HCT116 (cell line): ENCODE measurements around the gene SLC25A12. TPM values are rescaled to one million over a fixed set of nuclear protein-coding genes. Genes with fewer than 3 reads are reported as not detected.

Experiments used
- ATAC-seq: fragments of 200-7000 bp; cut with Tn5 transposase; 2 replicates; pipeline ENCODE4 v1.9.1; 2020; ENCODE audit warnings: mild to moderate bottlenecking, moderate library complexity
- BruUV-seq: library from RNA; stranded (reverse); fragments of 400-500 nt; replicated peaks from 2 replicates; lab custom pipeline; 2021; lab: Mats Ljungman, UMichigan
- CTCF ChIA-PET: fragments of 300-600 bp; sonication (Branson Sonifier 250); formaldehyde crosslinking; loops from one replicate; lab custom pipeline; 2021; ENCODE audit warnings: antibody characterized with exemption; lab: Charles Lee
- POLR2A ChIA-PET: fragments of 300-600, 350-600 bp; sonication (Branson Sonifier 250); formaldehyde crosslinking; loops from one replicate; lab custom pipeline; 2021; ENCODE audit warnings: antibody characterized with exemption; lab: Charles Lee
- RAD21 ChIA-PET, 2 experiments: fragments of 300-600 bp; sonication (Branson Sonifier 250); formaldehyde crosslinking; loops; one replicate each; lab custom pipeline; 2023; ENCODE audit warnings: low total read pairs in 2 of 2; ENCODE audit not compliant: uncharacterized antibody in 2 of 2, unreplicated experiment in 2 of 2, low non-redundant PET in 1 of 2; lab: Charles Lee
- DNase-seq: peaks from one replicate; pipeline ENCODE4 v3.0.0-alpha.2; 2010; ENCODE audit warnings: low read depth, low spot score
- H2AFZ ChIP-seq: fragments of 200-600 bp; shearing (Covaris generic), sonication (generic); 2 replicates; pipeline ENCODE4 v1.6.1; 2017; ENCODE audit warnings: low read depth, mixed run types, mixed read lengths, antibody characterized with exemption, low read length; ENCODE audit not compliant: poor library complexity, severe bottlenecking
- H3K27ac ChIP-seq: 2 replicates; pipeline ENCODE4 v1.5.1; 2012; ENCODE audit warnings: low read depth, low read length
- H3K27me3 ChIP-seq: fragments of 200-600 bp; sonication (generic); 2 replicates; pipeline ENCODE4 v1.6.1; 2016; ENCODE audit warnings: mixed run types, low read length, mixed read lengths; ENCODE audit not compliant: insufficient read depth
- H3K36me3 ChIP-seq, 2 experiments: fragments of 200-500 bp in 1 of 2; fragments of 200-600 bp in 1 of 2; sonication (Bioruptor generic) in 1 of 2; sonication (generic) in 1 of 2; 2 replicates each; pipeline versions ENCODE4 v1.5.1 to v1.6.1; 2014 to 2016; ENCODE audit warnings: low read length in 2 of 2, inconsistent platforms in 1 of 2, mixed read lengths in 1 of 2, mixed run types in 1 of 2; ENCODE audit not compliant: insufficient read depth in 2 of 2, control insufficient read depth in 1 of 2
- H3K4me1 ChIP-seq, 2 experiments: fragments of 200-600 bp in 1 of 2; sonication (generic) in 1 of 2; 2 replicates each; pipeline versions ENCODE4 v1.5.1 to v1.6.1; 2012 to 2017; ENCODE audit warnings: low read length in 2 of 2, inconsistent platforms in 1 of 2, mild to moderate bottlenecking in 1 of 2, mixed read lengths in 1 of 2, mixed run types in 1 of 2, moderate library complexity in 1 of 2; ENCODE audit not compliant: insufficient read depth in 2 of 2, control insufficient read depth in 1 of 2
- H3K4me2 ChIP-seq: fragments of 200-600 bp; sonication (generic); 2 replicates; pipeline ENCODE4 v1.6.1; 2017; ENCODE audit warnings: mixed run types, low read length, mixed read lengths
- H3K4me3 ChIP-seq, 2 experiments: fragments of 200-600 bp in 1 of 2; sonication (generic) in 1 of 2; replicated peaks in 1 of 2; 2 replicates each; pipeline ENCODE4 v1.5.1; 2011 to 2016; ENCODE audit warnings: low read length in 2 of 2, control low read depth in 1 of 2, low read depth in 1 of 2, mild to moderate bottlenecking in 1 of 2, mixed read lengths in 1 of 2, mixed run types in 1 of 2
- H3K79me2 ChIP-seq: fragments of 200-600 bp; sonication (generic); 2 replicates; pipeline ENCODE4 v1.6.1; 2017; ENCODE audit warnings: mild to moderate bottlenecking, mixed run types, low read length, moderate library complexity, mixed read lengths; ENCODE audit not compliant: insufficient read depth
- H3K9ac ChIP-seq: fragments of 200-600 bp; sonication (generic); 2 replicates; pipeline ENCODE4 v1.6.1; 2016; ENCODE audit warnings: low read length, mixed read lengths
- H3K9me2 ChIP-seq: fragments of 200-600 bp; sonication (generic), shearing (Covaris generic); 2 replicates; pipeline ENCODE4 v1.6.1; 2017; ENCODE audit warnings: mixed run types, mild to moderate bottlenecking, moderate library complexity; ENCODE audit not compliant: insufficient read depth
- H3K9me3 ChIP-seq, 2 experiments: fragments of 200-500 bp in 1 of 2; fragments of 200-600 bp in 1 of 2; sonication (Bioruptor generic) in 1 of 2; sonication (generic) in 1 of 2; 2 replicates each; pipeline ENCODE4 v1.6.1; 2014 to 2017; ENCODE audit warnings: low read length in 2 of 2, mixed read lengths in 2 of 2, inconsistent platforms in 1 of 2, low read depth in 1 of 2, mild to moderate bottlenecking in 1 of 2, mixed run types in 1 of 2, moderate library complexity in 1 of 2; ENCODE audit not compliant: control insufficient read depth in 1 of 2, insufficient read depth in 1 of 2
- H4K20me1 ChIP-seq: fragments of 200-600 bp; sonication (generic), shearing (Covaris generic); 2 replicates; pipeline ENCODE4 v1.6.1; 2017; ENCODE audit warnings: mixed run types, mild to moderate bottlenecking, moderate library complexity; ENCODE audit not compliant: insufficient read depth
- ATF3 ChIP-seq: IDR thresholded peaks from 2 replicates; pipeline ENCODE4 v1.6.1; 2012
- CEBPB ChIP-seq: IDR thresholded peaks from 2 replicates; pipeline ENCODE4 v1.6.1; 2012; ENCODE audit warnings: low read depth
- EGR1 ChIP-seq: IDR thresholded peaks from 2 replicates; pipeline ENCODE4 v1.6.1; 2012; ENCODE audit warnings: low read depth
- ELF1 ChIP-seq: IDR thresholded peaks from 2 replicates; pipeline ENCODE4 v1.6.1; 2012; ENCODE audit warnings: low read depth, borderline replicate concordance
- EZH2 ChIP-seq: fragments of 200-600 bp; sonication (generic); IDR thresholded peaks from 2 replicates; pipeline ENCODE4 v1.6.1; 2017; ENCODE audit warnings: antibody characterized with exemption, mixed run types
- MAX ChIP-seq: IDR thresholded peaks from 2 replicates; pipeline ENCODE4 v1.6.1; 2012
- POLR2A ChIP-seq: IDR thresholded peaks from 2 replicates; pipeline ENCODE4 v1.7.0; 2011; ENCODE audit warnings: borderline replicate concordance; ENCODE audit not compliant: insufficient read depth, insufficient read length; ENCODE audit errors: extremely low read depth
- RAD21 ChIP-seq: IDR thresholded peaks from 2 replicates; pipeline ENCODE4 v1.6.1; 2012; ENCODE audit warnings: low read depth, mild to moderate bottlenecking
- REST ChIP-seq: IDR thresholded peaks from 2 replicates; pipeline ENCODE4 v1.6.1; 2012; ENCODE audit warnings: low read depth
- SIN3A ChIP-seq: IDR thresholded peaks from 2 replicates; pipeline ENCODE4 v1.6.1; 2012; ENCODE audit warnings: low read depth
- TCF7L2 ChIP-seq: IDR thresholded peaks from 2 replicates; pipeline ENCODE4 v1.7.0; 2011; ENCODE audit warnings: borderline replicate concordance, inconsistent platforms; ENCODE audit not compliant: insufficient read depth, insufficient read length; ENCODE audit errors: extremely low read depth
- ZBTB33 ChIP-seq: IDR thresholded peaks from 2 replicates; pipeline ENCODE4 v1.6.1; 2011; ENCODE audit warnings: mild to moderate bottlenecking, low read length, moderate library complexity; ENCODE audit not compliant: insufficient replicate concordance; ENCODE audit errors: extremely low read depth
- ZFX ChIP-seq: fragments of 450-650 bp; IDR thresholded peaks from 2 replicates; pipeline ENCODE4 v1.6.1; 2017
- ZNF274 ChIP-seq: fragments of 200-500 bp; sonication (Bioruptor generic); IDR thresholded peaks from 2 replicates; pipeline ENCODE4 v1.6.1; 2014; ENCODE audit warnings: mild to moderate bottlenecking, low read depth, low read length, inconsistent platforms
- intact Hi-C: fragments of 100-400 bp; cut with micrococcal nuclease; formaldehyde crosslinking; loops from 2 replicates; pipeline ENCODE4 v1.10.0; 2022
- total RNA-seq: library from RNA; stranded (reverse); gene quantifications from one replicate; pipeline ENCODE4 v1.2.1, GENCODE V29; 2021; ENCODE audit not compliant: unreplicated experiment

Gene SLC25A12
- total RNA-seq, 1 experiment from 2014 or later = 16.0 TPM

GRCh38 chr2:171879865-171880264 lies 14.2 kb downstream of the SLC25A12 start:
- Histone ChIP-seq H3K4me2 (no peak overlapping the region), H3K9ac (no peak overlapping the region), H3K27ac (no peak overlapping the region), H3K36me3 (no peaks in the 10 kb centered on the region), H3K27me3 (no peaks in the 10 kb centered on the region), H4K20me1 (no peaks in the 10 kb centered on the region), H2AFZ (no peak overlapping the region), H3K79me2 (peaks cover 19% of the 10 kb centered on the region), H3K9me2 (no peaks in the 10 kb centered on the region), H3K9me3 (no peaks in the 10 kb centered on the region), H3K4me3 (no peak overlapping the region), H3K4me1 (no peaks in the 10 kb centered on the region)
- CTCF ChIA-PET = no interaction called here
- BruUV-seq = no TSS peak
- DNase-seq (no peak), ATAC-seq (no peak)
- intact Hi-C loops = no loop called here
- TF ChIP-seq EZH2 = no peak
- TF ChIP-seq POLR2A = no peak
- no peak for TF ChIP-seq ZFX
- POLR2A ChIA-PET = interaction anchor here (1.0 kb wide), 1 partner anchor 14 kb away, joined by 4 read pairs; the partner anchor contains the start of gene SLC25A12
- RAD21 ChIA-PET = no interaction called here

- Histone ChIP-seq H3K9ac (no peak overlapping the region), H2AFZ (no peak overlapping the region), H4K20me1 (no peaks in the 10 kb centered on the region), H3K9me2 (no peaks in the 10 kb centered on the region), H3K36me3 (no peaks in the 10 kb centered on the region), H3K27me3 (no peaks in the 10 kb centered on the region), H3K27ac (no peak overlapping the region), H3K79me2 (peaks cover 23% of the 10 kb centered on the region), H3K4me3 (no peak overlapping the region), H3K4me1 (no peaks in the 10 kb centered on the region), H3K9me3 (no peaks in the 10 kb centered on the region), H3K4me2 (no peak overlapping the region)
- intact Hi-C loops = no loop called here
- ChIA-PET RAD21 (no interaction called here), CTCF (no interaction called here), POLR2A (no interaction called here)
- DNase-seq = no peak
- no TSS peak for BruUV-seq
- no peak for ATAC-seq
- TF ChIP-seq REST (no peak), ZBTB33 (no peak), CEBPB (no peak), SIN3A (no peak), ATF3 (no peak), ELF1 (no peak), ZFX (no peak), TCF7L2 (no peak), MAX (no peak), ZNF274 (no peak), EGR1 (no peak), RAD21 (no peak)
These were observed 15.5 kb downstream of the SLC25A12 start for GRCh38 chr2:171878481-171878993.
